ENCODE results near the gene KLF11. TPM values are rescaled to one million over a fixed set of nuclear protein-coding genes. Genes with fewer than 3 reads are reported as not detected.

The KLF11 gene
- total RNA-seq, 1 donor from 2014 or later, result 21.1 TPM

- no peak for TF ChIP-seq CTCF (IDR thresholded peaks at IDR 0.05; ENCODE audit: partially characterized antibody, unreplicated experiment)
- peaks cover 7% of the 10 kb centered on the region for H3K36me3 Mint-ChIP-seq (ENCODE audit: unreplicated experiment)
- peaks cover 3% of the 10 kb centered on the region for H3K9me3 Mint-ChIP-seq (ENCODE audit: unreplicated experiment)
- no peak for DNase-seq
- peaks cover 3% of the 10 kb centered on the region for H3K27me3 Mint-ChIP-seq (ENCODE audit: unreplicated experiment)
- no peaks in the 10 kb centered on the region for H3K4me1 Mint-ChIP-seq (ENCODE audit: low read depth, unreplicated experiment)
- H3K4me3 Mint-ChIP-seq (ENCODE audit: unreplicated experiment), result no peak overlapping the region
- H3K27ac Mint-ChIP-seq (ENCODE audit: unreplicated experiment), result no peak overlapping the region
These were observed 20.9 kb upstream of the KLF11 start for GRCh38 chr2:10022445-10022844.

- no peak for DNase-seq
- H3K27me3 Mint-ChIP-seq (ENCODE audit: unreplicated experiment), result peaks cover 3% of the 10 kb centered on the region
- TF ChIP-seq CTCF (IDR thresholded peaks at IDR 0.05; ENCODE audit: partially characterized antibody, unreplicated experiment), result no peak
- peaks cover 4% of the 10 kb centered on the region for H3K36me3 Mint-ChIP-seq (ENCODE audit: unreplicated experiment)
- H3K27ac Mint-ChIP-seq (ENCODE audit: unreplicated experiment), result no peak overlapping the region
- no peaks in the 10 kb centered on the region for H3K4me1 Mint-ChIP-seq (ENCODE audit: low read depth, unreplicated experiment)
- peaks cover 2% of the 10 kb centered on the region for H3K9me3 Mint-ChIP-seq (ENCODE audit: unreplicated experiment)
- H3K4me3 Mint-ChIP-seq (ENCODE audit: unreplicated experiment), result no peak overlapping the region
These were observed 20.2 kb upstream of the KLF11 start for GRCh38 chr2:10022966-10023662.

GRCh38 chr2:10026940-10027569, 16.3 kb upstream of the KLF11 start:
- TF ChIP-seq CTCF (IDR thresholded peaks at IDR 0.05; ENCODE audit: partially characterized antibody, unreplicated experiment), result no peak
- Mint-ChIP-seq H3K27me3 (ENCODE audit: unreplicated experiment) (peaks cover 3% of the 10 kb centered on the region), H3K27ac (ENCODE audit: unreplicated experiment) (no peak overlapping the region), H3K9me3 (ENCODE audit: unreplicated experiment) (peaks cover 2% of the 10 kb centered on the region), H3K36me3 (ENCODE audit: unreplicated experiment) (peaks cover 4% of the 10 kb centered on the region), H3K4me3 (ENCODE audit: unreplicated experiment) (no peak overlapping the region), H3K4me1 (ENCODE audit: low read depth, unreplicated experiment) (peaks cover 4% of the 10 kb centered on the region)
- DNase-seq, result no peak

GRCh38 chr2:10027660-10028330, 15.6 kb upstream of the KLF11 start:
- Mint-ChIP-seq H3K4me1 (ENCODE audit: low read depth, unreplicated experiment) (peaks cover 4% of the 10 kb centered on the region), H3K27ac (ENCODE audit: unreplicated experiment) (no peak overlapping the region), H3K36me3 (ENCODE audit: unreplicated experiment) (peaks cover 4% of the 10 kb centered on the region), H3K9me3 (ENCODE audit: unreplicated experiment) (peaks cover 2% of the 10 kb centered on the region), H3K4me3 (ENCODE audit: unreplicated experiment) (no peak overlapping the region), H3K27me3 (ENCODE audit: unreplicated experiment) (peaks cover under 1% of the 10 kb centered on the region)
- DNase-seq, result no peak
- TF ChIP-seq CTCF (IDR thresholded peaks at IDR 0.05; ENCODE audit: partially characterized antibody, unreplicated experiment), result no peak

All from glutamatergic neuron (in vitro differentiated cells).